Choroid plexus epithelial cell (primary cell): ENCODE results near the gene WARS2.

Experiments used
- DNase-seq: peaks from one replicate; pipeline ENCODE4 v3.0.0-alpha.2; 2010; ENCODE audit warnings: low read depth
- H3K4me3 ChIP-seq: 2 replicates; pipeline ENCODE4 v1.5.1; 2011; ENCODE audit warnings: low read depth, mild to moderate bottlenecking, control low read depth, low read length, moderate library complexity
- CTCF ChIP-seq: conservative IDR thresholded peaks from 2 replicates; pipeline ENCODE4 v1.5.1; 2011; ENCODE audit warnings: low read depth, mild to moderate bottlenecking, control low read depth, inconsistent platforms, low read length, moderate library complexity

WARS2 gene

GRCh38 chr1:119040489-119040888, 100.0 kb downstream of the WARS2 start:
- TF ChIP-seq CTCF: no peak
- no peak for DNase-seq
- no peak overlapping the region for H3K4me3 ChIP-seq

GRCh38 chr1:119038363-119038762, 102.1 kb downstream of the WARS2 start:
- no peak overlapping the region for H3K4me3 ChIP-seq
- no peak for DNase-seq
- no peak for TF ChIP-seq CTCF

DNA sequence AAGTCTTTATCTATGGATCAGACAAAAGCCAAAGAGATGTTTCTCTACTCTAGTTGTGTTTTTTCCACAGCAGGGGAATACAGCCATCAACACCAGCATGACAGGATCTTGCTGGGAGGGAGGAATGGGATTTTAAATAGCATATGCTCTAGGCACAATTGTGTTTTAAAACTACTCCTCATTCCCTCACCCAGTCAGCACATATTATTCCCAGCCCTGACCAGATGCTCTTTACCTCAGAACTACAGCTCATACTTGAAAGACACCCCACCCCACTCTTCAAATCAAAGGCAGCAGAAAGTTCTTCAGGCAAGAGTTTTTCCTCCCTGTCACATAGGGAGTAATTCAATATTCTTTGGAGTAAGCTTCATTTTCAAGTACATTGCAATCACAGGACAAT, 106.1 kb downstream of the WARS2 start:
- no peak for DNase-seq
- H3K4me3 ChIP-seq: no peak overlapping the region
- no peak for TF ChIP-seq CTCF

DNA sequence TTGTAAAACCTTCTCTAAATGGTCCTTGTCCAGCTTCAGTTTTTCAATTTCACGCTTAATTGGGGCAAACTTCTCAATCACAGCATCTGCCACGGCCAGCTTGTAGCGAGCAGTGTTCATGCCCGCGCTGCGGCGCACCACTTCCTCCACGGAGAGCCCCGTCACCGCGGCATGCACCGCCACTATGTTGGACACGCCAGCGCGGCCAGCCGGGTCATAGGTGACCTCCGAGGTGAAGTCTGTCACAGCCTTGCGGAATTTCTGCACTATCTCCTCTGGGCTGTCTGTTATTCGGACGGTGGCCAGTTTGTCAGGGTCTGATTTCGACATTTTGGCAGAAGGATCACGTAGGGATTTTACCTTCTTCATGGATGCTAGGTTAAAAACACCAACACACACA, 107.5 kb downstream of the WARS2 start:
- no peak for DNase-seq
- no peak overlapping the region for H3K4me3 ChIP-seq
- no peak for TF ChIP-seq CTCF

- DNase-seq: no peak
- no peak overlapping the region for H3K4me3 ChIP-seq
- no peak for TF ChIP-seq CTCF
Observed at GRCh38 chr1:119027759-119028158, 112.7 kb downstream of the WARS2 start.

- no peak for TF ChIP-seq CTCF
- no peak for DNase-seq
- no peak overlapping the region for H3K4me3 ChIP-seq
Observed at GRCh38 chr1:119026956-119027355, 113.5 kb downstream of the WARS2 start.

GRCh38 chr1:119015547-119015946, 124.9 kb downstream of the WARS2 start:
- no peak overlapping the region for H3K4me3 ChIP-seq
- TF ChIP-seq CTCF: no peak

More at GRCh38 chr1:119015547-119015946, 124.9 kb downstream of the WARS2 start:
- no peak for DNase-seq
